ENCODE measurements around the gene EPM2AIP1. TPM values are rescaled to one million over a fixed set of nuclear protein-coding genes. Genes with fewer than 3 reads are reported as not detected.

EPM2AIP1 gene
- polyA plus RNA-seq, 2 of the 4 experiments (the other 2 are of a cell fraction), result 10.3 to 15.7 TPM

DNA sequence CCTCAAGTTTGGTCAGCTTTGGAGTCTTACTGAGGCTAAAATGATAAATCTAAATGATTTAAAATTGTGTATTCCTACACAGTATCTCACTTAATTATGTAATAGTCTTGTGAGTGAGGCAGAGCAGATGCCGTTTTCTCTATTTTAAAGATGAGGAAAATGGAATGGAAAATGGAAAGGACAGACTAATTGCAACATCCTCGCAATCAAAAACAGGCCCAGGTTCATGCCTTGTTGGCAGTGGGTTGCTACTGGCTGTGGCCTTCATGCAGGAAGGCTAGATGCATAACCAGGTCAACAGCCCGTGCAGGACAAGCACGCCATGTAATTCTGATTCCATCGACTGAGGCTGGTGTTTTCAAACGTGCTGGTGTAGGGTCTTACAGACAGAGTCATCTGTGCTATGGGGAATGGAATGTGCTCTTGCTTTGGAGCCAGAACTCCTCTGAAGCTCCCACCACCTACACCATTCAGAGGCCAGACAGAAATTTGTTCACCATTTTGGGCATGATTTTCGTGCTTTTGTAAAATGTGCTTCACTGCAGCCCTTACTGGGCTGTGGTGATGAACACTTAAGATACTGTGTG lies 38.3 kb upstream of the EPM2AIP1 start:
- ATAC-seq (no peak), DNase-seq (ENCODE audit: low read depth in 1 of 2, low spot score in 1 of 2) (no peak), FAIRE-seq (no peak)
- Histone ChIP-seq H3K4me2 (no peak overlapping the region), H3K27ac (no peak overlapping the region), H3K4me1 (peaks cover 5% of the 10 kb centered on the region; the same call in 1 of the 3 replicates), H3K4me3 (no peak overlapping the region), H3K9me3 (peaks cover 11% of the 10 kb centered on the region)
- ChIA-PET CTCF (interaction anchor here (1.0 kb wide), 1 partner anchor 14 kb away, joined by 3 read pairs; no protein-coding TSS in a partner anchor), POLR2A (no interaction called here)
- TF ChIP-seq, protein P1, sequence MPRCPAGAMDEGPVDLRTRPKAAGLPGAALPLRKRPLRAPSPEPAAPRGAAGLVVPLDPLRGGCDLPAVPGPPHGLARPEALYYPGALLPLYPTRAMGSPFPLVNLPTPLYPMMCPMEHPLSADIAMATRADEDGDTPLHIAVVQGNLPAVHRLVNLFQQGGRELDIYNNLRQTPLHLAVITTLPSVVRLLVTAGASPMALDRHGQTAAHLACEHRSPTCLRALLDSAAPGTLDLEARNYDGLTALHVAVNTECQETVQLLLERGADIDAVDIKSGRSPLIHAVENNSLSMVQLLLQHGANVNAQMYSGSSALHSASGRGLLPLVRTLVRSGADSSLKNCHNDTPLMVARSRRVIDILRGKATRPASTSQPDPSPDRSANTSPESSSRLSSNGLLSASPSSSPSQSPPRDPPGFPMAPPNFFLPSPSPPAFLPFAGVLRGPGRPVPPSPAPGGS (IDR thresholded peaks at IDR 0.05), result no peak
- TF ChIP-seq, protein P2, sequence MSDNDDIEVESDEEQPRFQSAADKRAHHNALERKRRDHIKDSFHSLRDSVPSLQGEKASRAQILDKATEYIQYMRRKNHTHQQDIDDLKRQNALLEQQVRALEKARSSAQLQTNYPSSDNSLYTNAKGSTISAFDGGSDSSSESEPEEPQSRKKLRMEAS (IDR thresholded peaks at IDR 0.05), result no peak
- 88% methylated on average over 7 of the region's 7 CpGs for WGBS (ENCODE audit: missing lambda C conversion rate)

DNA sequence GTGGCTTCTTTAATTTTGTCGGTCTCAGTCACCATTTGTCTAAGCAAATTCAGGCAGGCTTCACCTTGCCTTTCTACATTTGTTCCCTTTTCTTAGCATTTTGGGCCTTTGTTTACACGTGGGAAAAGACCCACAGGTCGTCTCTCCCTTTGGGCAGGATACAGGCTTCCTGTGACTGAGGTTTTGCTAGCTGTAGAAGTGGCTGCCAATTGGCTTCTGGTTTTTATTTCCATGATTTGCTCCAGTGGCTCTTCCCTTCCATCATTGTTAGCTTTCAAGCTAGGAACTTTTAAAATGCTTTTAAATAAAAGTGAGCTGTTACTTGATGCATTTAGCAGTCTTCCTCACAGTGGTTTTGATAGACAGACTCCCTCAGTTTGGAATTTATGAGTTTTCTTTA lies 37.7 kb upstream of the EPM2AIP1 start:
- ATAC-seq, result no peak
- no peak for TF ChIP-seq JUN (IDR thresholded peaks at IDR 0.05)
- no peak for TF ChIP-seq MYC (IDR thresholded peaks at IDR 0.05; ENCODE audit: borderline replicate concordance, low read length)
- no peak for TF ChIP-seq RAD21 (conservative IDR thresholded peaks at IDR 0.05 in 1 of 2, IDR thresholded peaks at IDR 0.05 in 1 of 2)
- TF ChIP-seq ZNF302 (CRISPR knock-in tag; IDR thresholded peaks at IDR 0.05), result no peak
- TF ChIP-seq POLR2AphosphoS2 (conservative IDR thresholded peaks at IDR 0.05; ENCODE audit: low read length), result no peak
- TF ChIP-seq MAFK (IDR thresholded peaks at IDR 0.05; ENCODE audit: partially characterized antibody), result no peak
- TF ChIP-seq CBX8 (IDR thresholded peaks at IDR 0.05), result no peak
- no peak for TF ChIP-seq KDM1A (IDR thresholded peaks at IDR 0.05; ENCODE audit: low read depth)
- TF ChIP-seq, protein P3, sequence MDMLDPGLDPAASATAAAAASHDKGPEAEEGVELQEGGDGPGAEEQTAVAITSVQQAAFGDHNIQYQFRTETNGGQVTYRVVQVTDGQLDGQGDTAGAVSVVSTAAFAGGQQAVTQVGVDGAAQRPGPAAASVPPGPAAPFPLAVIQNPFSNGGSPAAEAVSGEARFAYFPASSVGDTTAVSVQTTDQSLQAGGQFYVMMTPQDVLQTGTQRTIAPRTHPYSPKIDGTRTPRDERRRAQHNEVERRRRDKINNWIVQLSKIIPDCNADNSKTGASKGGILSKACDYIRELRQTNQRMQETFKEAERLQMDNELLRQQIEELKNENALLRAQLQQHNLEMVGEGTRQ (IDR thresholded peaks at IDR 0.05), result no peak
- no peak for TF ChIP-seq RARB (CRISPR knock-in tag; IDR thresholded peaks at IDR 0.05)
- TF ChIP-seq, protein P4, sequence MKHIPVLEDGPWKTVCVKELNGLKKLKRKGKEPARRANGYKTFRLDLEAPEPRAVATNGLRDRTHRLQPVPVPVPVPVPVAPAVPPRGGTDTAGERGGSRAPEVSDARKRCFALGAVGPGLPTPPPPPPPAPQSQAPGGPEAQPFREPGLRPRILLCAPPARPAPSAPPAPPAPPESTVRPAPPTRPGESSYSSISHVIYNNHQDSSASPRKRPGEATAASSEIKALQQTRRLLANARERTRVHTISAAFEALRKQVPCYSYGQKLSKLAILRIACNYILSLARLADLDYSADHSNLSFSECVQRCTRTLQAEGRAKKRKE (CRISPR knock-in tag; IDR thresholded peaks at IDR 0.05; ENCODE audit: low read depth), result no peak
- TF ChIP-seq, protein P1 (IDR thresholded peaks at IDR 0.05), result no peak
- 80% methylated on average over 3 of the region's 3 CpGs for WGBS (ENCODE audit: missing lambda C conversion rate)
- ChIA-PET POLR2A (no interaction called here), CTCF (interaction anchor here (0.6 to 1.4 kb wide), 2 partner anchors 25 to 91 kb away, joined by 3 read pairs; no protein-coding TSS in a partner anchor)
- Histone ChIP-seq H3K4me1 (peaks cover 5% of the 10 kb centered on the region; the same call in 1 of the 3 replicates), H3K27ac (no peak overlapping the region), H3K4me2 (no peak overlapping the region), H3K9me3 (peaks cover 5% of the 10 kb centered on the region), H3K4me3 (no peak overlapping the region)
- no peak for DNase-seq (ENCODE audit: low read depth in 1 of 2, low spot score in 1 of 2)
- no peak for FAIRE-seq

DNA sequence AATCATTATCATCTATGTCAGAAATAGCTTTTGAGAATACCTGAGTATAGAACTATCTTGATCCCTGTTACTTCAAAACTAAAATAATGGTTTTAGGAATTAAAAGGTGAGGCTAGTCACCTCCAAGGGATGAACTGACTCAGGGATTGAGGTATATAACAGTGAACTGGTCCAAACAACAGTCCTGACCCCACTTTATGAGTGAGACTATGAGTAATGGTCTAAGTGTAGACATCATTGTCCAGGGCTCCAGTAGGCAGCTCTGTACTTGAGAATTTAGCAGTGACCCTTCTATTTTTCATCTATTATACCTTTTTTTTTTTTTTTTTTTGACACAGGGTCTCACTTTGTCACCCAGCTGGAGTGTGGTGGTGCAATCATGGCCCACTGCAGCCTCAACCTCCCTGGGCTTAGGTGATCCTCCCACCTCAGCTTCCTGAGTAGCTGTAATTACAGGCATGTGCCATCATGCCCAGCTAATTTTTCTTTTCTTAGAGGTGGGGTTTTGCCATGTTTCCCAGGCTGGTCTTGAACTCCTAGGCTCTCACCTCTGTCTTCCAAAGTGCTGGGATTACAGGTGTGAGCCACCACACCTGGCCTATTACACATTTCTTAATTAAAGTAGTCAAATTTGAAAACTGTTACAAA lies 36.7 kb upstream of the EPM2AIP1 start:
- no peak overlapping the region for H3K4me2 ChIP-seq
- no peak for DNase-seq (ENCODE audit: low read depth in 1 of 2, low spot score in 1 of 2)
- no peak overlapping the region for H3K4me3 ChIP-seq
- ChIA-PET POLR2A (no interaction called here), CTCF (interaction anchor here (0.5 to 1.4 kb wide), 7 partner anchors 17 to 974 kb away, joined by 3 to 4 read pairs (median 3); no protein-coding TSS in a partner anchor)
- no peak overlapping the region for H3K27ac ChIP-seq
- TF ChIP-seq POLR2A (IDR thresholded peaks at IDR 0.05; ENCODE audit: low read length) (no peak), ZNF302 (CRISPR knock-in tag; IDR thresholded peaks at IDR 0.05) (no peak), RFX5 (IDR thresholded peaks at IDR 0.05) (no peak), CBX8 (IDR thresholded peaks at IDR 0.05) (no peak), CBX2 (IDR thresholded peaks at IDR 0.05; ENCODE audit: borderline replicate concordance, low read depth) (no peak), HEYL (CRISPR knock-in tag; IDR thresholded peaks at IDR 0.05) (no peak)
- H3K9me3 ChIP-seq, result peaks cover 6% of the 10 kb centered on the region
- ATAC-seq, result no peak
- FAIRE-seq, result no peak
- peaks cover 5% of the 10 kb centered on the region; the same call in 1 of the 3 replicates for H3K4me1 ChIP-seq
